Jurkat, Clone E6-1 (cell line): ENCODE measurements around the gene RMP24.
"Not testable (repeated sequence)": the region's sequence is repeated elsewhere in the genome, so short reads cannot be mapped to it uniquely, and the experiment has no call there.

Experiments used
- DNase-seq: peaks from one replicate; pipeline ENCODE4 v3.0.0-alpha.2; 2011; ENCODE audit warnings: low read depth, low spot score
- H3K4me3 ChIP-seq: 2 replicates; pipeline ENCODE4 v1.5.1; 2011; ENCODE audit warnings: mild to moderate bottlenecking, low read length, control low read depth, moderate library complexity

Gene RMP24

GRCh38 chr18:35962320-35962719, 10.2 kb upstream of the RMP24 start:
- DNase-seq = no peak

DNA sequence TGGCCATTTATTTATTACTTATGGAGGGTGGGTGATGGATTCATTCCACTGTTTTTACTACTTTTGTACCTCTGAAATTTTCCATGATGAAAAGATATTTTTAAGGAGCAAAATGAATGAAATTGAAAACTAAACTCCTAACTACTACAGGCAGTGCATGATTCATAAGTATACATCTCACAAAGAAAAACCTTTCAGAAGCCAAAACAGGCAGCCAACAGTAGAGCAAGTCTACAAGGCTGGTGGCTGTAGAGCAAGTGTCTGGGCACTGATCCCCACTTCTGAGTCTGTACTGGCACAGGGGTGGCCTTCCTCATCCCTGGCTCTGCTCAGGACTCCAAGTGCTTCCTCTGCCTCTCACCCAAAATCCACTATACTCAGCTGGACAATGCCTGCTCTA, 8.2 kb upstream of the RMP24 start:
- DNase-seq = no peak
- no peak overlapping the region for H3K4me3 ChIP-seq

More at GRCh38 chr18:35962320-35962719, 10.2 kb upstream of the RMP24 start:
- H3K4me3 ChIP-seq = no peak overlapping the region

DNA sequence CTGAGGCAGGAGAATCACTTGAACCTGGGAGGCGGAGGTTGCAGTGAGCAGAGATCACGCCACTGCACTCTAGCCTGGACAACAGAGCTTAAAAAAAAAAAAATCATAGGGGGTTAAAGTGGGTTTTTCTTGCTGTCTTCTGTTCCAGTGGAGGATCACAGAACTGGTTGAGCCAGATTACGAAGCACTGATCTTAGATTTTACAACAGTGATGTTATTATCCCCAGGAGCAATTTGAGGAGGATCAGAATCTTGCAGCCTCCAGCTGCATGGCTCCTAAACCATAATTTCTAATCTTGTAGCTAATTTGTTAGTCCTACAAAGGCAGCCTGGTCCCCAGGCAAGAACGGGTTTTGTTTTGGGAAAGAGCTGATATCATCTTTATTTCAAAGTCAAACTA, 4.6 kb upstream of the RMP24 start:
- H3K4me3 ChIP-seq, DNase-seq: not testable (repeated sequence)

GRCh38 chr18:35968278-35968880, 4.1 kb upstream of the RMP24 start:
- H3K4me3 ChIP-seq = no peak overlapping the region
- DNase-seq = no peak

DNA sequence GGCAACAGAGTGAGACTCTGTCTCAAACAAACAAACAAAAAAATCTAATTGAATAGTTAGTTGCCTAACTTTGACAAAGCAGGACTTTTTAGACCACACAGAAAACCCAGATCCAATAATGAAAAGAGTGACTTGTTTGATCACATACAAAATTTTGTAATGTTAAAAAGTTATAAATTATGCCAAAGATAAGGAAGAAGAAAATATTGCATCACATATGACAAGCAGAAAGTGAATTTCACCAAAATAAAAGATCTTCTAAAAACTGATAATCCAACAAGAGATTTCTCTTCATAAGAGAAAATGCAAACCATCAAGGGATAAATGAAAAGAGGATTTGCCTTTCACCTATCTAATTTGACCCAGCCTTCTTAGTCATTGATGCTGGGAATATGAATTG, 2.8 kb upstream of the RMP24 start:
- H3K4me3 ChIP-seq = no peak overlapping the region
- DNase-seq = no peak

DNA sequence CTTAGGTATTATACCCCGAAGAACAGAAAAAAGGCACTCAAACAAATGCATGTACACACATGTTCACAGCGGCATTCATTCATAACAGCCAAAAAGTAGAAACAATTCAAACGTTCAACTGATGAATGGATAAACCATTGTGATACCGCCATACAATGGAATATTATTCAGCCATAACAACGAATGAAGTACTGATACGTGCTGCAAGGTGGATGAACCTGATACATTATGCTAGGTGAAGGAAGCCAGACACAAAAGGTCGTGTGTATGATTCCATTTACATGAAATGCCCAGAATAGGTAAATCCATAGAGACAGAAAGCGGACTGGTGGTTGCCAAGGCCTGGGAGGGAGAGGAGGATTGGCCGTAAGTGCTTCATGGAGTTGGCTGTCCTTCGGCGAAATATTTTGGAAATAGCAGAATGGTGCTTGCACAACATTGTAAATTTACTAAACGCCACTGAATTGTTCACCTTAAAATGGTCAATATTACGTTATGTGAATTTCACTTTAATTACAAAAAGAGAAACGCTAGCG, 750 bp upstream of the RMP24 start:
- no peak for DNase-seq
- H3K4me3 ChIP-seq = peak overlapping the region; percentile 95

DNA sequence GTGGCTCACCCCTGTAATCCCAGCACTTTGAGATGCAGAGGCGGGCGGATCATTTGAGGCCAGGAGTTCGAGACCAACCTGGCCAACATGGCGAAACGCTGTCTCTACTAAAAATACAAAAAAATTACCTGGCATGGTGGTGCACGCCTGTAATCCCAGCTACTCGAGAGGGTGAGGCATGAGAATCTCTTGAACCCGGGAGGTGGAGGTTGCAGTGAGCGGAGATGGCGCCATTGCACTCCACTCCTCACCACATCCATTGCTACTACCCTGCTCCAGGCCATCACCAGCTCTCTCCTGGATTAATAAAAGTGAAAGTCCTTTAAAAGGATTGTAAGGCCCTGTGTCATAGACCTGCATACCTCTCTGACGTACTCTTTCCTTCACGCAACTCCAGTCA, 1.2 kb downstream of the RMP24 start:
- peak overlapping the region; percentile 95 for H3K4me3 ChIP-seq
- DNase-seq = no peak

DNA sequence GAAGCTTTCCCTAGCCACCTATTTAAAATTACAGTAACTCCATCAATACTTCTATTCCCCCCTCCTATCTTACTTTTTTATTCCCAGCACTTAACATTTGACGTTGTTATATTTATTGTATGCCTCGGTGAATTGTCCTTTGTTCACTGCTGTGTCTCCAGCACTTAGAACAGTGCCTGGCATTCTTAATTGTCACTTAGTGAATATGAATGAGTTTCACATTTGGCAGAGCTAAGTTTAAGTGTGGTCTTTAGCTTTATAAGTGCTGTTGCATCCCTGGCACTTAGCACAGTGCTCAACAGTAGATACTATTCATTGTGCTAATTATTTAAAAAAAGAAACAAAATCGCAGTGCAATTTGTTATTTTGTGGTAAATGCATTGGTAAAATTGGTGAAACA, 1.7 kb downstream of the RMP24 start:
- no peak for DNase-seq
- H3K4me3 ChIP-seq = no peak overlapping the region; the same call in 1 of the 2 replicates

DNA sequence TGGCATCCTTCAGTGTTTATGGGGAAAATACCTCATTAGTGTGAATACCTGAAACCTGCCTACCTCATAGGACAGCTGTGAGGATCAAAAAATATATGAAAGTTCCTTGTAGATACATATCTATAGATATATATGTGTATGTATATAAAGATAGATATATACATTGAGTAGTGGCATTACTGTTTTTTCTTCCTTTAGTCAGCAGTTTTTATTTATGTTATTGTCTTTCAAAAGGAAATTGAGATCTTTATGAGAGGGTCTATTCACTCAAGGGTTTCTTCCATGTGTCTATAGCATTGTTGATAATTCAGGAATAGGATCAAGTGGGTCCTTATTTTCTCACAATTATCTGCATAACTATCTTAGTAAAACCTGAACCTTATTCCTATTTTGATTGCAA, 6.6 kb downstream of the RMP24 start:
- DNase-seq = no peak

GRCh38 chr18:35982409-35983114, 10.1 kb downstream of the RMP24 start:
- DNase-seq = no peak
- no peak overlapping the region for H3K4me3 ChIP-seq

More for the DNA sequence above, 6.6 kb downstream of the RMP24 start:
- H3K4me3 ChIP-seq = no peak overlapping the region

DNA sequence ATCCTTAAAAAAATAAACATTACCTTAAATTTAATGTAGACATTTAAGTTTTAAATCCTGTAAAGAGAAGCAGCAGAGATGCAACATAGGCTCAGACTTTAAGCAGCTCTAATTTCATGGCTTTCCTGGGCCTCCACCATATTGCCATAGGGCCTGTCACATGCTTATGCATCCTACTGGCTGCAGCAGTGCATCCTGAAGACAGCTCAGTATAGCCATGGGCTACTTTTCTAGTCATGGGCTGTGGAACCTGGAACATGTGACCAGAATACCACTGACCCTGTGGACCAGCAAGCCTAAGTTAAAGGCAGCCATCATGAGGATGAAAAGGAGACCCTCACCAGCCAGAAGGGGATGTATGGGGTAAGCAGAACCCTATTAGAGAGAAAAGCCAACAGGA, 10.7 kb downstream of the RMP24 start:
- DNase-seq = no peak
- H3K4me3 ChIP-seq = no peak overlapping the region

DNA sequence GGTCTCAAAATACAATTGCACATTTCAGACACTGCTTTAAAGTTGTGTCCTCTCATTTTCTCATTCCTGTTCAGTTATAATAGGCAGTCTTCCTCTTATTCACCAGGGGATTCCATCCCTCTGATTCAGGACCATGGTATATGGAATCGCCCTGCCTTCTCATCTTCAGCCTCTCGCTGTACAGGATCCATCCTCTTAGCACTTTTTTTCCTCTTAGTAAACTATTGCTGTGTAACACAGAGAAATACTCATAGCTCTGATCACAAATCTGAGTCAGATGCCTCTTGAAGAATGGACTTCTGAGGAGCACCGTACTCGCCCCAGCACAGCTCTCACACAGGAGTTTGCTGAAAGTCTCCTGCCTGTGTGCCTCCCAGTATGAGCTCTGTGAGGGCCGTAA, 11.3 kb downstream of the RMP24 start:
- no peak overlapping the region for H3K4me3 ChIP-seq
- DNase-seq = no peak

DNA sequence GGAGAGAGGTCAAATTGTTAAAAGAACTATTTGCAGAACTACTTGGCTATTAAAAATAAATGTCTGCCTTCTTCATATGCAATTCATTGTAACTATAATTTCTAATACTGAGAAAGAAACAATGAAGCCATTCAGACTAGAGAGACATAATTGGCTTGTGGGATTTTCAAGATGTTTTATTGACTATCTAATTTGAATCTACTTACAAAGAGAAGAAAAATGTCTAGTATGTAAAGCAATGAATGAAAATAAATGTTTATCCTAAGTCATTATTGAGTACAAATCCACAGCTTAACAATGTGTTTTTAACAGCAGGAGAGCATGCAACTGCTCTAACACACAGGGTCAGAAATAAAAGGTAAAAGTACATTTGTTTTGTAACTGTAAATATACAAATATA, 19.2 kb downstream of the RMP24 start:
- no peak for DNase-seq
- no peak overlapping the region for H3K4me3 ChIP-seq

DNA sequence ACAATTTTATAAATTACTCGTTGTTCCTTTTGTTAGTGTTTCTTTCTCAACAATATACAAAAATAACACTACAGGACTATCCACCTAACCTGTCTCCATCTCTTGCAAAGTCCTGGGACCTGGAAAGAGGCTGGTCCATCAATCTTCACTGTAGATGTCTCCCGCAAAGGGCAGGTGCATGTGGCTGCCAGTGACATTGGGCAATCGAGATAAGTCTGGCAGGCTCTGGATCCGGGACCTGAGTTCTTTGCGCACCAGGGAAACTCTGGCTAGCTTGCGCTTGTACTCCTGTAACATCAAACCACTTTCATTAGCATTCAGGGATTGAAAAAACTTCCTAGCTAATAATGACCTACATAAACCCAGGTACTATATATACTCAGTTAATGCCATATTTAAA, 20.5 kb downstream of the RMP24 start:
- no peak for DNase-seq
- no peak overlapping the region for H3K4me3 ChIP-seq

- H3K4me3 ChIP-seq = no peak overlapping the region
- DNase-seq = no peak
Observed at GRCh38 chr18:35998967-35999366, 26.5 kb downstream of the RMP24 start.

DNA sequence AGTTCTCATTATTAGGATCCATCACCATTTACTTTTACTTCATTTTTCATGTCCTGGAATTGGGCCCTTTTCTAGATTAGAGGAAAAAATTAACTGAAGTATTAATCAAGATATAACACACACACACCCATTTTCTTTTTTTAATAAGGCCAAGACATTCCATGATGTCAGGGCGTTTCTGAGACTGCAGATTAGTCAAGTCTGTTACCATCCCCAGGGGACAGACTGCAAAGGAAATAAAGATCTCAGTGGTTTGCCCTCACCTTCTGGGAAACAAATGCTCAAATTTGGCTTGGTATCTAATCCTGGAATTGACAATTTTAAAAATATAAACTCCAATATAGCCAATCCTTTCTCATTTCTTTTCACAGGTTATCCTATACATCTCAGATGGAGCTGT, 27.4 kb downstream of the RMP24 start:
- no peak overlapping the region for H3K4me3 ChIP-seq
- no peak for DNase-seq

- H3K4me3 ChIP-seq = no peak overlapping the region
- no peak for DNase-seq
Observed at GRCh38 chr18:36006997-36007396, 34.5 kb downstream of the RMP24 start.

DNA sequence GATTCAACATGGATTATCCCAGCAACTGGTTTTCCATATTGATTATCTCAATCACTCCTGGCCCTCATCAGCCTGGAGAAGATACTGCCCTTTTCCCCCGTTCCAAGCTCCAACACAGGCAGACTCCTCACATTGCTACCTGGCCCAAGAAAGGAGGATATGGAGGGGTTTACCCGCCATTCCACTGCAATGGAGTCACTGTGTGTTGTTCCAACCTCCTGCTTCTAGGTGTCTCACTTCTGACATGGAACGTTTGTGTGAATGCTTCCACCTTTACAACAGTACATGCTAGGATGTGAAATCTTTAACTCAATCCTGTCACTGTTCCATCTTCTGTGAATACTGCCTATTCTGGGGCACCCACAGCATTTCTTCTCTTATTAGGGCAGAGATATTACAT, 36.7 kb downstream of the RMP24 start:
- H3K4me3 ChIP-seq = no peak overlapping the region
- no peak for DNase-seq

DNA sequence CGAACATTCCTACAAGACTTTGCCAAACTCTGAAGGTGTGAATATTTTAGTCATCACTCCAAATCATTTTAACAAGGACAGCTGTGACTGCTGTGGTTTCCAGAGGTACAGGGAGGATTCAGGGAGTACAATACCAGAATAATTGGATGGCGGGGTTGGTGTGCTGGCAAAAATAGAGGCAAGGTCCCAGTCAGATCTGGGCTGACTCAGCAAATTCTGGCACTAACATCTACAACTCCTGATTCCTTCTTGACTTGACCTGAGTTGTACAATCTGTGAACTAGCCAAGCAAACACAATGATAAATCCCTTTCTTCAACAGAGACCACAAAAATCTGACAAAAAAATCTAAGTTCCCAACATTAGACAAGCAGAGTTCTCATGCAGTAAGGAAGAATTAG, 40.4 kb downstream of the RMP24 start:
- no peak for DNase-seq
- H3K4me3 ChIP-seq = no peak overlapping the region

GRCh38 chr18:36015629-36016028, 43.1 kb downstream of the RMP24 start:
- no peak for DNase-seq
- H3K4me3 ChIP-seq = no peak overlapping the region

GRCh38 chr18:36017232-36017631, 44.8 kb downstream of the RMP24 start:
- DNase-seq = no peak
- H3K4me3 ChIP-seq = no peak overlapping the region
